ENCODE data around the gene GABRB2.

Gene GABRB2

DNA sequence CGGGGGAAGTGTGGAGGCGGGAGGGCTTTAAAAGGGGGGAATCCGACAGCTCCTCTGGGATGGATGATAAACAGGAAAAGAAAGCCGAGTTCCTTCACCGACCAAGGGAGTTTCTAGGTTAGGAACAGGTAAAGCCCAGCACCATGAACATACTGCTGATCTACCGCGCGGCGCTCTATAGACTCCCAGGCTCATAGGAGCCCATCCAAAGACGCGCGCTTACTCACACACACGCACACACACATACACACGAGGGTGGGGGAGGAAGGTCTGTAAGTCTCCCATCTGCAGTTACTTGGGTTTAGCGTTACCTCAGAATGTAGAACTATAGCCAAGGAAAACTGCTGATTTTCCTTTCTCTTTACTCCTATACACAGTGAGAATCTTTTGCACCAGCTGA, 2.6 kb upstream of the GABRB2 start:
- H3K36me3 Mint-ChIP-seq (ENCODE audit: low read depth), result no peaks in the 10 kb centered on the region
- H3K9me3 Mint-ChIP-seq, result peaks cover 6% of the 10 kb centered on the region
- TF ChIP-seq, protein P1, sequence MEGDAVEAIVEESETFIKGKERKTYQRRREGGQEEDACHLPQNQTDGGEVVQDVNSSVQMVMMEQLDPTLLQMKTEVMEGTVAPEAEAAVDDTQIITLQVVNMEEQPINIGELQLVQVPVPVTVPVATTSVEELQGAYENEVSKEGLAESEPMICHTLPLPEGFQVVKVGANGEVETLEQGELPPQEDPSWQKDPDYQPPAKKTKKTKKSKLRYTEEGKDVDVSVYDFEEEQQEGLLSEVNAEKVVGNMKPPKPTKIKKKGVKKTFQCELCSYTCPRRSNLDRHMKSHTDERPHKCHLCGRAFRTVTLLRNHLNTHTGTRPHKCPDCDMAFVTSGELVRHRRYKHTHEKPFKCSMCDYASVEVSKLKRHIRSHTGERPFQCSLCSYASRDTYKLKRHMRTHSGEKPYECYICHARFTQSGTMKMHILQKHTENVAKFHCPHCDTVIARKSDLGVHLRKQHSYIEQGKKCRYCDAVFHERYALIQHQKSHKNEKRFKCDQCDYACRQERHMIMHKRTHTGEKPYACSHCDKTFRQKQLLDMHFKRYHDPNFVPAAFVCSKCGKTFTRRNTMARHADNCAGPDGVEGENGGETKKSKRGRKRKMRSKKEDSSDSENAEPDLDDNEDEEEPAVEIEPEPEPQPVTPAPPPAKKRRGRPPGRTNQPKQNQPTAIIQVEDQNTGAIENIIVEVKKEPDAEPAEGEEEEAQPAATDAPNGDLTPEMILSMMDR (IDR thresholded peaks at IDR 0.05; ENCODE audit: unreplicated experiment in 3 of 3), result no peak
- H3K27ac Mint-ChIP-seq, result no peak overlapping the region
- peak overlapping the region; percentile 78 to 86 (median 85) for H3K4me3 Mint-ChIP-seq
- H3K4me1 Mint-ChIP-seq, result peaks cover 26% of the 10 kb centered on the region
- H3K27me3 Mint-ChIP-seq (ENCODE audit: low read depth), result peaks cover 82% of the 10 kb centered on the region

GRCh38 chr5:161548487-161549094, 2.1 kb upstream of the GABRB2 start:
- Mint-ChIP-seq H3K4me1 (peaks cover 26% of the 10 kb centered on the region), H3K9me3 (peaks cover 6% of the 10 kb centered on the region), H3K36me3 (ENCODE audit: low read depth) (no peaks in the 10 kb centered on the region), H3K27ac (no peak overlapping the region), H3K27me3 (ENCODE audit: low read depth) (peaks cover 88% of the 10 kb centered on the region), H3K4me3 (peak overlapping the region; percentile 78 to 86 (median 85))
- TF ChIP-seq, protein P1 (IDR thresholded peaks at IDR 0.05; ENCODE audit: unreplicated experiment in 3 of 3), result no peak

- Mint-ChIP-seq H3K36me3 (ENCODE audit: low read depth) (no peaks in the 10 kb centered on the region), H3K9me3 (peaks cover 6% of the 10 kb centered on the region), H3K27ac (no peak overlapping the region), H3K4me1 (peaks cover 26% of the 10 kb centered on the region), H3K27me3 (ENCODE audit: low read depth) (peaks cover 94% of the 10 kb centered on the region), H3K4me3 (peak overlapping the region; percentile 79 to 94 (median 92))
- TF ChIP-seq, protein P1 (IDR thresholded peaks at IDR 0.05; ENCODE audit: unreplicated experiment in 3 of 3), result no peak
These were observed 1.4 kb upstream of the GABRB2 start for GRCh38 chr5:161547738-161548486.

DNA sequence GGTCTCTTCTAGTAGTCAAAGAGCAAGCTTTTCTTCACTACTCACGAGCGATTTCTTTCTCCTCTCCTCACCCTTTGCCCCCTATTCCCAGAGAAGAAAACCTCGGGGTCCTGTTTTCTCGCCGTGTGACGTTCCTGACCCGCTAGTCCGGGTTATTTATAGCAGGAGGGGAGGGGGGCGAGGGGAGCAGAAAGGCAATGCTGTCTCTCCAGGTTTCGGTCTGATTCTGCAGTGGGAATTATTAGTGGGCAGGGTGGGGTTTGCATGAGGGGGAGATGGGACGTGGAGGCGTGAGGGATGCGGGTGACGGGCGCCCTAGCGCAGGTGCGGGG, 847 bp upstream of the GABRB2 start:
- H3K9me3 Mint-ChIP-seq, result peaks cover 6% of the 10 kb centered on the region
- no peak overlapping the region for H3K27ac Mint-ChIP-seq
- peaks cover 26% of the 10 kb centered on the region for H3K4me1 Mint-ChIP-seq
- H3K4me3 Mint-ChIP-seq, result peak overlapping the region; percentile 79 to 94 (median 92)
- H3K36me3 Mint-ChIP-seq (ENCODE audit: low read depth), result no peaks in the 10 kb centered on the region
- H3K27me3 Mint-ChIP-seq (ENCODE audit: low read depth), result peaks cover 91% of the 10 kb centered on the region
- TF ChIP-seq, protein P1 (IDR thresholded peaks at IDR 0.05; ENCODE audit: unreplicated experiment in 3 of 3), result no peak

- Mint-ChIP-seq H3K9me3 (no peaks in the 10 kb centered on the region), H3K4me3 (peak overlapping the region; percentile 79 to 94 (median 92)), H3K36me3 (ENCODE audit: low read depth) (no peaks in the 10 kb centered on the region), H3K27ac (no peak overlapping the region), H3K27me3 (ENCODE audit: low read depth) (peaks cover 83% of the 10 kb centered on the region), H3K4me1 (peaks cover 26% of the 10 kb centered on the region)
- TF ChIP-seq, protein P1 (IDR thresholded peaks at IDR 0.05; ENCODE audit: unreplicated experiment in 3 of 3), result no peak
These were observed 443 bp downstream of the GABRB2 start for GRCh38 chr5:161546095-161546469.
